ENCODE measurements around the gene SLTM.
"Not testable (repeated sequence)": the region's sequence is repeated elsewhere in the genome, so short reads cannot be mapped to it uniquely, and the experiment has no call there.

SLTM gene

GRCh38 chr15:58926823-58927222, 6.7 kb downstream of the SLTM start:
- DNase-seq (ENCODE audit: low read depth) = no peak

- DNase-seq (ENCODE audit: low read depth) = no peak
Observed at GRCh38 chr15:58924327-58924726, 9.2 kb downstream of the SLTM start.

- DNase-seq (ENCODE audit: low read depth) = no peak
Observed at GRCh38 chr15:58923696-58924300, 9.7 kb downstream of the SLTM start.

- DNase-seq (ENCODE audit: low read depth) = no peak
Observed at GRCh38 chr15:58923284-58923683, 10.2 kb downstream of the SLTM start.

- no peak for DNase-seq (ENCODE audit: low read depth)
Observed at GRCh38 chr15:58921267-58921790, 12.2 kb downstream of the SLTM start.

- not testable (repeated sequence) for DNase-seq (ENCODE audit: low read depth)
Observed at GRCh38 chr15:58920447-58920846, 13.0 kb downstream of the SLTM start.

GRCh38 chr15:58919232-58919631, 14.2 kb downstream of the SLTM start:
- no peak for DNase-seq (ENCODE audit: low read depth)

GRCh38 chr15:58918239-58918638, 15.2 kb downstream of the SLTM start:
- no peak for DNase-seq (ENCODE audit: low read depth)

GRCh38 chr15:58917613-58918129, 15.8 kb downstream of the SLTM start:
- DNase-seq (ENCODE audit: low read depth) = not testable (repeated sequence)

- no peak for DNase-seq (ENCODE audit: low read depth)
Observed at GRCh38 chr15:58916962-58917361, 16.5 kb downstream of the SLTM start.

GRCh38 chr15:58910456-58910855, 23.0 kb downstream of the SLTM start:
- DNase-seq (ENCODE audit: low read depth) = no peak

GRCh38 chr15:58909616-58910015, 23.9 kb downstream of the SLTM start:
- no peak for DNase-seq (ENCODE audit: low read depth)

- no peak for DNase-seq (ENCODE audit: low read depth)
Observed at GRCh38 chr15:58908550-58909309, 24.7 kb downstream of the SLTM start.

- DNase-seq (ENCODE audit: low read depth) = no peak
Observed at GRCh38 chr15:58900631-58901030, 32.8 kb downstream of the SLTM start.

- no peak for DNase-seq (ENCODE audit: low read depth)
Observed at GRCh38 chr15:58898150-58898680, 35.3 kb downstream of the SLTM start.

- no peak for DNase-seq (ENCODE audit: low read depth)
Observed at GRCh38 chr15:58889363-58889762, 44.1 kb downstream of the SLTM start.

GRCh38 chr15:58886921-58887320, 46.6 kb downstream of the SLTM start:
- no peak for DNase-seq (ENCODE audit: low read depth)

GRCh38 chr15:58883926-58884325, 49.6 kb downstream of the SLTM start:
- not testable (repeated sequence) for DNase-seq (ENCODE audit: low read depth)

GRCh38 chr15:58882243-58882642, 51.2 kb downstream of the SLTM start:
- DNase-seq (ENCODE audit: low read depth) = no peak

GRCh38 chr15:58880320-58880719, 53.2 kb downstream of the SLTM start:
- DNase-seq (ENCODE audit: low read depth) = no peak

GRCh38 chr15:58877999-58878825, 55.3 kb downstream of the SLTM start:
- DNase-seq (ENCODE audit: low read depth) = no peak
